ENCODE data around the gene CLEC4G. TPM values are rescaled to one million over a fixed set of nuclear protein-coding genes. Genes with fewer than 3 reads are reported as not detected.
"Not testable (repeated sequence)": the region's sequence is repeated elsewhere in the genome, so short reads cannot be mapped to it uniquely, and the experiment has no call there.

CLEC4G gene
- total RNA-seq, 6 experiments from 2014 or later: 25.7 to 59.0 (median 38.2) TPM

GRCh38 chr19:7767487-7767886 lies 35.6 kb upstream of the CLEC4G start:
- no peak for DNase-seq
- no peak overlapping the region for H3K27ac ChIP-seq
- no peaks in the 10 kb centered on the region for H3K36me3 ChIP-seq
- H3K4me1 ChIP-seq: no peaks in the 10 kb centered on the region
- no peak for TF ChIP-seq POLR2A (IDR thresholded peaks at IDR 0.05)
- no peak for TF ChIP-seq CTCF (IDR thresholded peaks at IDR 0.05)
- no peaks in the 10 kb centered on the region for H3K9me3 ChIP-seq
- H3K4me3 ChIP-seq: no peak overlapping the region
- WGBS (ENCODE audit: insufficient coverage, low coverage, low lambda C conversion rate, missing lambda C conversion rate): 33% methylated on average over 1 of the region's 4 CpGs
- intact Hi-C loops (cut with DNase I): no loop called here
- ATAC-seq: no peak
- no peaks in the 10 kb centered on the region for H3K27me3 ChIP-seq

- H3K27me3 ChIP-seq: no peaks in the 10 kb centered on the region
- H3K9me3 ChIP-seq: no peaks in the 10 kb centered on the region
- H3K4me3 ChIP-seq: no peak overlapping the region
- no peak for TF ChIP-seq CTCF (IDR thresholded peaks at IDR 0.05)
- no peak for TF ChIP-seq POLR2A (IDR thresholded peaks at IDR 0.05)
- no peak for DNase-seq
- intact Hi-C loops (cut with DNase I): no loop called here
- no peak overlapping the region for H3K27ac ChIP-seq
- no peaks in the 10 kb centered on the region for H3K36me3 ChIP-seq
- 66% methylated on average over 8 of the region's 11 CpGs for WGBS (ENCODE audit: insufficient coverage, low coverage, low lambda C conversion rate, missing lambda C conversion rate)
- no peaks in the 10 kb centered on the region for H3K4me1 ChIP-seq
- no peak for ATAC-seq
These were observed 34.6 kb upstream of the CLEC4G start for GRCh38 chr19:7766535-7766934.

GRCh38 chr19:7765043-7765442 lies 33.1 kb upstream of the CLEC4G start:
- no CpG with 5 or more reads among the region's 2 CpGs for WGBS (ENCODE audit: insufficient coverage, low coverage, low lambda C conversion rate, missing lambda C conversion rate)
- H3K4me3 ChIP-seq; H3K27ac ChIP-seq; DNase-seq; intact Hi-C loops (cut with DNase I); ATAC-seq; H3K4me1 ChIP-seq; H3K36me3 ChIP-seq; H3K27me3 ChIP-seq; H3K9me3 ChIP-seq: not testable (repeated sequence)

GRCh38 chr19:7764157-7764556 lies 32.2 kb upstream of the CLEC4G start:
- ATAC-seq; H3K27me3 ChIP-seq; H3K4me3 ChIP-seq; H3K27ac ChIP-seq; H3K4me1 ChIP-seq; H3K9me3 ChIP-seq; H3K36me3 ChIP-seq; DNase-seq; intact Hi-C loops (cut with DNase I): not testable (repeated sequence)
- 41% methylated on average over 3 of the region's 3 CpGs for WGBS (ENCODE audit: insufficient coverage, low coverage, low lambda C conversion rate, missing lambda C conversion rate)

GRCh38 chr19:7763696-7764095 lies 31.8 kb upstream of the CLEC4G start:
- no peaks in the 10 kb centered on the region for H3K27me3 ChIP-seq
- no peak for ATAC-seq
- peak overlapping the region in 1 of 3 donors; percentile 43 for H3K27ac ChIP-seq
- 22% methylated on average over 1 of the region's 1 CpG for WGBS (ENCODE audit: insufficient coverage, low coverage, low lambda C conversion rate, missing lambda C conversion rate)
- DNase-seq: no peak
- peak overlapping the region in 1 of 3 donors; percentile 9 for H3K4me3 ChIP-seq
- H3K4me1 ChIP-seq: no peaks in the 10 kb centered on the region
- no peak for TF ChIP-seq CTCF (IDR thresholded peaks at IDR 0.05)
- TF ChIP-seq POLR2A (IDR thresholded peaks at IDR 0.05): no peak
- intact Hi-C loops (cut with DNase I): no loop called here
- no peaks in the 10 kb centered on the region for H3K9me3 ChIP-seq
- H3K36me3 ChIP-seq: no peaks in the 10 kb centered on the region
